ENCODE results near the gene ZBTB42.
"Not testable (repeated sequence)": the region's sequence is repeated elsewhere in the genome, so short reads cannot be mapped to it uniquely, and the experiment has no call there.

Gene ZBTB42

GRCh38 chr14:104827177-104828055, 26.5 kb downstream of the ZBTB42 start:
- in situ Hi-C loops (cut with MboI; ENCODE audit: low sequenced_read_pairs, unreplicated experiment), result loop anchor here (5.0 kb wide), 1 partner anchor 55 kb away; no protein-coding TSS in a partner anchor
- DNase-seq (ENCODE audit: low spot score), result peak; percentile 83
- TF ChIP-seq CTCF (IDR thresholded peaks at IDR 0.05; ENCODE audit: borderline replicate concordance, control extremely low read depth, extremely low read depth, insufficient read depth, missing control alignments), result peak; percentile 36

DNA sequence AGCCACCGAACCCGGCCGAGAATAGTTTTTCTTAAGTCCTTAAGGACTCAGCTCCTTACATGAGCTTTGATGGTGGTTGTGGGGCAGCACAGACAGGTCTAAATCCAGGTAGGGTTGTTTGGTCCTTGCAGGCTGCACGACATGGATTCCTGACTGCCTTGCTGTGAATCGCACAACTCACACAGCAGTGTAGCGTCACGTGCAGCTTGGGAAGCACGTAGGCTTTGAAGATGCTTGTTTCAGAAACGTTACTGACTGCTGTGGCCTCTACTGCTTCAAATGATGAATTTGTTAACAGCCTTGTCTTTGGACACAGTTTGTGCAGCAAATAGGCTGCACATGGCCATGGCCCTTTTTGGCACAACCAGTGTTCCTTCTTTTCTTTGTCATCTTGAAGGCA, 29.9 kb downstream of the ZBTB42 start:
- in situ Hi-C loops (cut with MboI; ENCODE audit: low sequenced_read_pairs, unreplicated experiment), result no loop called here

GRCh38 chr14:104836171-104836935, 35.5 kb downstream of the ZBTB42 start:
- in situ Hi-C loops (cut with MboI; ENCODE audit: low sequenced_read_pairs, unreplicated experiment), result not testable (repeated sequence)

More for the DNA sequence above, 29.9 kb downstream of the ZBTB42 start:
- TF ChIP-seq CTCF (IDR thresholded peaks at IDR 0.05; ENCODE audit: borderline replicate concordance, control extremely low read depth, extremely low read depth, insufficient read depth, missing control alignments), result no peak
- DNase-seq (ENCODE audit: low spot score), result no peak

DNA sequence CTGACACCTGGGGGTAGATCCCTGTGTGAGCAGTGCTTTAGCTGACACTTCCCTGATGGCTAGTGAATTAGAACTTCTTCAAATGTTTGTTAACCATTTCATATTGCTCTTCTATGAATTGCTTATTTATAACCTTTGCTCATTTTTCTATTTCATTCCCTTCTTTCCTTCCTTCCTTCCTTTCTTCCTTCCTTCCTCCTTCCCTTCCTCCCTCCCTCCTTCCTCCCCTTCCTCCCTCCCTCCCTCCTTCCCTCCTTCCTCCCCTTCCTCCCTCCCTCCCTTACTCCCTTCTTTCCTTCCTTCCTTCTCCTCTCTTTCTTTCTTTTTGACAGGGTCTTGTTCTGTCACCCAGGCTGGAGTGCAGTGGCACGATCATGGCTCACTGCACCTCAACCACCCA, 40.8 kb downstream of the ZBTB42 start:
- TF ChIP-seq CTCF (IDR thresholded peaks at IDR 0.05; ENCODE audit: borderline replicate concordance, control extremely low read depth, extremely low read depth, insufficient read depth, missing control alignments), result no peak
- in situ Hi-C loops (cut with MboI; ENCODE audit: low sequenced_read_pairs, unreplicated experiment), result no loop called here
- DNase-seq (ENCODE audit: low spot score), result no peak

More at GRCh38 chr14:104836171-104836935, 35.5 kb downstream of the ZBTB42 start:
- DNase-seq (ENCODE audit: low spot score), result not testable (repeated sequence)

- no peak for DNase-seq (ENCODE audit: low spot score)
- no peak for TF ChIP-seq CTCF (IDR thresholded peaks at IDR 0.05; ENCODE audit: borderline replicate concordance, control extremely low read depth, extremely low read depth, insufficient read depth, missing control alignments)
- in situ Hi-C loops (cut with MboI; ENCODE audit: low sequenced_read_pairs, unreplicated experiment), result no loop called here
These were observed 42.1 kb downstream of the ZBTB42 start for GRCh38 chr14:104843006-104843405.

DNA sequence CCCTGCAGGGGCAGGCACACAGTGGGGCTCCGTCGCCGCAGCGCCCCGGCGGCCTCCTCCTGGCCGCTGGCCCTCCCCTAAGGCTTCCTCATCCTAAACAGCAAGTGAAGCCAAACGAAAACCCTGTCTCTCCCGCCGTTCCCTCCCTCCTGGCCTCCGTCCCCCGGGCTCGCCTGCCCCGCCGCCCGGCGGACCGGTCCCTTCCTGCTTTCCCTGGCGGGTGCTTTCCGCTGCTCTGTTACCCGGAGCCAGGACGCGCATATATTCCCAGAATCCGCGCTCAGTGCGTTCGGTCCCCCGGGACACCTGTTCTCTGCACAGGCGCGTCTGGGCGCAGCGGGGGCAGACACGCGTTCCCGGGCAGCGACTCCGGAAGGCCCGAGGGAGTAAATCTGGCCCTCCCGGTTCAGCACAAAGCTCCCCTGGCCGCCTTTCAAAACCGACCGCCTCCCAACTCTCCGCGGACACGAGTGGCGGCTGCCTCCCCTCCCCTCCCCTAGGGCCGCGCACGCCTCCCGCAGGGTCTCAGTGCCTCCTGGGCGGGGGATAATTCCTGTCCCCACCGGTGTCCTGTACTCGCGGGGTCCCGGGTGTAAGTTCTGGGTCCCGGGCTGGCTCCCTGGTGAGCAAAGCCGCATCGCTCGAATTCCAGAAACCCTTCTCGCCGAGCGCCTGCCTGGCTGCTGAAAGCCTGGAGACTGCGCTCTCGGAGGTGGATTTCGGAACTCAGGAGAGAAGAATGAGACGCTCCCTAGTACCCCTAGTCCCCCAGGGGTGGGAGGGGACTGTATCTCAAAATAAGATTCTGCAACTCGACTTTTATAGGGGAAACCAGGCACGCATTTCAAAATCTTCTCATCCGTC, 42.8 kb downstream of the ZBTB42 start:
- peak; percentile 24 for DNase-seq (ENCODE audit: low spot score)

More for the DNA sequence above, 42.8 kb downstream of the ZBTB42 start:
- in situ Hi-C loops (cut with MboI; ENCODE audit: low sequenced_read_pairs, unreplicated experiment), result no loop called here
- TF ChIP-seq CTCF (IDR thresholded peaks at IDR 0.05; ENCODE audit: borderline replicate concordance, control extremely low read depth, extremely low read depth, insufficient read depth, missing control alignments), result no peak
